ENCODE data around the gene SUSD5. TPM values are rescaled to one million over a fixed set of nuclear protein-coding genes. Genes with fewer than 3 reads are reported as not detected.
"Not testable (repeated sequence)": the region's sequence is repeated elsewhere in the genome, so short reads cannot be mapped to it uniquely, and the experiment has no call there.

The SUSD5 gene
- total RNA-seq, 2 experiments from 2014 or later = not detected

- Mint-ChIP-seq H3K27me3 (no peaks in the 10 kb centered on the region), H3K4me1 (peaks cover 2% of the 10 kb centered on the region), H3K27ac (no peak overlapping the region), H3K36me3 (no peaks in the 10 kb centered on the region), H3K9me3 (peaks cover 5% of the 10 kb centered on the region), H3K4me3 (no peak overlapping the region)
- DNase-seq = no peak
Measured at GRCh38 chr3:33174711-33175414, 43.7 kb downstream of the SUSD5 start.

- no peak overlapping the region for H3K4me3 Mint-ChIP-seq
- peaks cover under 1% of the 10 kb centered on the region for H3K9me3 Mint-ChIP-seq
- H3K36me3 Mint-ChIP-seq = no peaks in the 10 kb centered on the region
Measured at GRCh38 chr3:33174095-33174494, 44.5 kb downstream of the SUSD5 start.

GRCh38 chr3:33173672-33174071 is 44.9 kb downstream of the SUSD5 start:
- no peaks in the 10 kb centered on the region for H3K36me3 Mint-ChIP-seq
- H3K27me3 Mint-ChIP-seq = no peaks in the 10 kb centered on the region
- no peaks in the 10 kb centered on the region for H3K9me3 Mint-ChIP-seq
- no peak for DNase-seq
- no peak overlapping the region for H3K4me3 Mint-ChIP-seq
- peaks cover 2% of the 10 kb centered on the region for H3K4me1 Mint-ChIP-seq
- no peak overlapping the region for H3K27ac Mint-ChIP-seq

More at GRCh38 chr3:33174095-33174494, 44.5 kb downstream of the SUSD5 start:
- Mint-ChIP-seq H3K4me1 (peaks cover 2% of the 10 kb centered on the region), H3K27me3 (no peaks in the 10 kb centered on the region), H3K27ac (no peak overlapping the region)
- DNase-seq = no peak

GRCh38 chr3:33173103-33173502 is 45.5 kb downstream of the SUSD5 start:
- Mint-ChIP-seq H3K27ac (no peak overlapping the region), H3K9me3 (no peaks in the 10 kb centered on the region), H3K4me3 (no peak overlapping the region), H3K36me3 (no peaks in the 10 kb centered on the region), H3K27me3 (no peaks in the 10 kb centered on the region), H3K4me1 (peaks cover 2% of the 10 kb centered on the region)
- DNase-seq = no peak

GRCh38 chr3:33171580-33171979 is 47.0 kb downstream of the SUSD5 start:
- no peak for DNase-seq

GRCh38 chr3:33170531-33170930 is 48.1 kb downstream of the SUSD5 start:
- DNase-seq = no peak
- Mint-ChIP-seq H3K4me1 (peaks cover 2% of the 10 kb centered on the region), H3K9me3 (no peaks in the 10 kb centered on the region), H3K27ac (no peak overlapping the region), H3K4me3 (no peak overlapping the region), H3K36me3 (no peaks in the 10 kb centered on the region), H3K27me3 (no peaks in the 10 kb centered on the region)

More at GRCh38 chr3:33171580-33171979, 47.0 kb downstream of the SUSD5 start:
- Mint-ChIP-seq H3K27ac (no peak overlapping the region), H3K36me3 (no peaks in the 10 kb centered on the region), H3K4me1 (peaks cover 2% of the 10 kb centered on the region), H3K9me3 (no peaks in the 10 kb centered on the region), H3K4me3 (no peak overlapping the region), H3K27me3 (no peaks in the 10 kb centered on the region)

GRCh38 chr3:33167716-33168336 is 50.8 kb downstream of the SUSD5 start:
- no peak overlapping the region for H3K27ac Mint-ChIP-seq
- H3K4me3 Mint-ChIP-seq = no peak overlapping the region
- no peaks in the 10 kb centered on the region for H3K27me3 Mint-ChIP-seq
- H3K4me1 Mint-ChIP-seq = peaks cover 2% of the 10 kb centered on the region
- no peaks in the 10 kb centered on the region for H3K36me3 Mint-ChIP-seq
- no peak for DNase-seq
- H3K9me3 Mint-ChIP-seq = no peaks in the 10 kb centered on the region

GRCh38 chr3:33167284-33167683 is 51.3 kb downstream of the SUSD5 start:
- peaks cover 2% of the 10 kb centered on the region for H3K4me1 Mint-ChIP-seq
- no peaks in the 10 kb centered on the region for H3K9me3 Mint-ChIP-seq
- H3K4me3 Mint-ChIP-seq = no peak overlapping the region
- DNase-seq = no peak
- H3K27ac Mint-ChIP-seq = no peak overlapping the region
- H3K27me3 Mint-ChIP-seq = no peaks in the 10 kb centered on the region
- H3K36me3 Mint-ChIP-seq = no peaks in the 10 kb centered on the region

GRCh38 chr3:33166095-33166494 is 52.5 kb downstream of the SUSD5 start:
- no peaks in the 10 kb centered on the region for H3K4me1 Mint-ChIP-seq
- H3K4me3 Mint-ChIP-seq = no peak overlapping the region
- H3K27ac Mint-ChIP-seq = no peak overlapping the region
- no peaks in the 10 kb centered on the region for H3K36me3 Mint-ChIP-seq
- no peaks in the 10 kb centered on the region for H3K9me3 Mint-ChIP-seq
- peaks cover 8% of the 10 kb centered on the region for H3K27me3 Mint-ChIP-seq
- no peak for DNase-seq

- Mint-ChIP-seq H3K27me3 (peaks cover 12% of the 10 kb centered on the region), H3K27ac (no peak overlapping the region), H3K9me3 (no peaks in the 10 kb centered on the region), H3K4me1 (no peaks in the 10 kb centered on the region), H3K36me3 (no peaks in the 10 kb centered on the region), H3K4me3 (no peak overlapping the region)
- DNase-seq = no peak
Measured at GRCh38 chr3:33165372-33165771, 53.2 kb downstream of the SUSD5 start.

- not testable (repeated sequence) for H3K4me3 Mint-ChIP-seq, H3K9me3 Mint-ChIP-seq, H3K4me1 Mint-ChIP-seq, H3K27ac Mint-ChIP-seq, H3K36me3 Mint-ChIP-seq, DNase-seq
- peaks cover 19% of the 10 kb centered on the region for H3K27me3 Mint-ChIP-seq
Measured at GRCh38 chr3:33162621-33163020, 56.0 kb downstream of the SUSD5 start.

- Mint-ChIP-seq H3K36me3 (no peaks in the 10 kb centered on the region), H3K9me3 (no peaks in the 10 kb centered on the region), H3K4me3 (no peak overlapping the region), H3K27ac (no peak overlapping the region), H3K4me1 (no peaks in the 10 kb centered on the region), H3K27me3 (peaks cover 21% of the 10 kb centered on the region)
- DNase-seq = no peak
Measured at GRCh38 chr3:33159981-33160380, 58.6 kb downstream of the SUSD5 start.

- H3K27me3 Mint-ChIP-seq = peaks cover 21% of the 10 kb centered on the region
- H3K36me3 Mint-ChIP-seq = no peaks in the 10 kb centered on the region
- no peak for DNase-seq
- H3K9me3 Mint-ChIP-seq = no peaks in the 10 kb centered on the region
- no peak overlapping the region for H3K27ac Mint-ChIP-seq
- H3K4me1 Mint-ChIP-seq = no peaks in the 10 kb centered on the region
- no peak overlapping the region for H3K4me3 Mint-ChIP-seq
Measured at GRCh38 chr3:33159234-33159633, 59.4 kb downstream of the SUSD5 start.

GRCh38 chr3:33155301-33155700 is 63.3 kb downstream of the SUSD5 start:
- H3K4me3 Mint-ChIP-seq = no peak overlapping the region
- no peaks in the 10 kb centered on the region for H3K9me3 Mint-ChIP-seq
- no peaks in the 10 kb centered on the region for H3K4me1 Mint-ChIP-seq
- DNase-seq = no peak
- peaks cover 15% of the 10 kb centered on the region for H3K27me3 Mint-ChIP-seq
- H3K36me3 Mint-ChIP-seq = no peaks in the 10 kb centered on the region
- no peak overlapping the region for H3K27ac Mint-ChIP-seq

GRCh38 chr3:33153782-33154181 is 64.8 kb downstream of the SUSD5 start:
- H3K36me3 Mint-ChIP-seq = no peaks in the 10 kb centered on the region
- no peak overlapping the region for H3K27ac Mint-ChIP-seq
- no peak overlapping the region for H3K4me3 Mint-ChIP-seq
- no peaks in the 10 kb centered on the region for H3K4me1 Mint-ChIP-seq
- H3K27me3 Mint-ChIP-seq = peaks cover 12% of the 10 kb centered on the region
- H3K9me3 Mint-ChIP-seq = no peaks in the 10 kb centered on the region
- DNase-seq = no peak

Data from activated naive CD8-positive, alpha-beta T cell treated with anti-CD3 and anti-CD28 coated beads for 36 hours (primary cell).